Esophagus muscularis mucosa (tissue), 4 donors: ENCODE results near the gene NUP214. TPM values are rescaled to one million over a fixed set of nuclear protein-coding genes. Genes with fewer than 3 reads are reported as not detected.

Experiments used
- DNase-seq: peaks from one replicate; pipeline ENCODE4 v3.0.0-alpha.2; 2017; ENCODE audit errors: extremely low spot score
- H3K27ac ChIP-seq, 4 donors: fragments of 200-600 bp; sonication (generic); replicated peaks in 1 of 4; 1 replicate in 3 of 4; 2 replicates in 1 of 4; pipeline ENCODE4 v1.5.1; 2016 to 2019; ENCODE audit warnings: mild to moderate bottlenecking in 1 of 4
- H3K27me3 ChIP-seq, 4 donors: fragments of 200-600 bp; sonication (generic); one replicate each; pipeline versions ENCODE4 v1.5.1 to v1.6.0; 2016 to 2019
- H3K36me3 ChIP-seq, 4 donors: fragments of 200-600 bp; sonication (generic); one replicate each; pipeline ENCODE4 v1.5.1; 2016 to 2019
- H3K4me1 ChIP-seq, 4 donors: fragments of 200-600 bp; sonication (generic); one replicate each; pipeline ENCODE4 v1.5.1; 2016 to 2019
- H3K4me3 ChIP-seq, 4 donors: fragments of 200-600 bp; sonication (generic); 1 replicate in 2 of 4; 2 replicates in 2 of 4; pipeline ENCODE4 v1.5.1; 2016 to 2019; ENCODE audit warnings: mild to moderate bottlenecking in 4 of 4, moderate library complexity in 1 of 4
- H3K9me3 ChIP-seq, 4 donors: fragments of 200-600 bp; sonication (generic); 1 replicate in 3 of 4; 2 replicates in 1 of 4; pipeline ENCODE4 v1.5.1; 2016 to 2019
- CTCF ChIP-seq, 3 experiments: fragments of 200-600 bp in 2 of 3; fragments of 450-650 bp in 1 of 3; sonication (generic) in 2 of 3; IDR thresholded peaks; one replicate each; pipeline ENCODE4 v1.5.1; 2017 to 2019; ENCODE audit warnings: antibody characterized with exemption in 3 of 3, mild to moderate bottlenecking in 2 of 3, moderate library complexity in 1 of 3
- EP300 ChIP-seq: sonication (generic); formaldehyde crosslinking; IDR thresholded peaks from one replicate; pipeline ENCODE4 v1.6.1; 2017; ENCODE audit warnings: antibody characterized with exemption
- POLR2A ChIP-seq: fragments of 450-650 bp; IDR thresholded peaks from one replicate; pipeline ENCODE4 v1.6.1; 2017; ENCODE audit warnings: antibody characterized with exemption, moderate library complexity, mild to moderate bottlenecking, low read depth
- POLR2AphosphoS5 ChIP-seq, 2 donors: sonication (generic); formaldehyde crosslinking; IDR thresholded peaks; one replicate each; pipeline ENCODE4 v1.6.1; 2017; ENCODE audit warnings: antibody characterized with exemption in 2 of 2
- WGBS: methylation state at CpG from one replicate; pipeline ENCODE4 v1.1.5; 2018; 5-methylcytosine and 5-hydroxymethylcytosine counted together
- intact Hi-C: fragments of 100-400 bp; cut with DNase I; formaldehyde crosslinking; loops from one replicate; pipeline ENCODE4 v1.15.1; 2023
- total RNA-seq, 4 donors: library from RNA; depleted of rRNA; stranded (reverse); fragments of >200 nt; gene quantifications; one replicate each; pipeline versions ENCODE4 v1.1.0 to v1.2.1, GENCODE V29; 2016

NUP214 gene
- total RNA-seq, 4 donors from 2014 or later: 26.4 to 36.2 (median 28.7) TPM

- peak overlapping the region; percentile 72 to 81 (median 77) for H3K4me3 ChIP-seq
- peaks cover 0 to 60% (median 7%) of the 10 kb centered on the region in 4 donors for H3K27me3 ChIP-seq
- H3K9me3 ChIP-seq: no peaks in the 10 kb centered on the region
- H3K36me3 ChIP-seq: no peaks in the 10 kb centered on the region
- H3K4me1 ChIP-seq: peaks cover 27 to 34% (median 32%) of the 10 kb centered on the region in 4 donors
- peak overlapping the region; percentile 40 to 72 (median 70) for H3K27ac ChIP-seq
- TF ChIP-seq POLR2A (no peak), CTCF (IDR thresholded peaks at IDR 0.05) (no peak), EP300 (no peak), POLR2AphosphoS5 (IDR thresholded peaks at IDR 0.05) (no peak)
- no CpG with 5 or more reads among the region's 78 CpGs for WGBS
- intact Hi-C loops: no loop called here
- DNase-seq: no peak
These were observed 152.0 kb downstream of the NUP214 start for GRCh38 chr9:131277287-131277909.

GRCh38 chr9:131277910-131278701, 152.7 kb downstream of the NUP214 start:
- Histone ChIP-seq H3K27me3 (peaks cover 0 to 67% (median 14%) of the 10 kb centered on the region in 4 donors), H3K36me3 (no peaks in the 10 kb centered on the region), H3K27ac (peak overlapping the region; percentile 40 to 72 (median 70)), H3K4me3 (peak overlapping the region; percentile 72 to 81 (median 77)), H3K4me1 (peaks cover 25 to 38% (median 36%) of the 10 kb centered on the region in 4 donors), H3K9me3 (no peaks in the 10 kb centered on the region)
- DNase-seq: no peak
- TF ChIP-seq POLR2A: no peak
- TF ChIP-seq POLR2AphosphoS5 (IDR thresholded peaks at IDR 0.05): peak; percentile 42 to 77
- TF ChIP-seq EP300: no peak
- WGBS: 8% methylated on average over 19 of the region's 59 CpGs
- intact Hi-C loops: no loop called here

- no peak for TF ChIP-seq EP300
- TF ChIP-seq POLR2A: no peak
- TF ChIP-seq CTCF (IDR thresholded peaks at IDR 0.05): no peak
- TF ChIP-seq POLR2AphosphoS5 (IDR thresholded peaks at IDR 0.05): no peak
- Histone ChIP-seq H3K4me1 (peaks cover 25 to 41% (median 35%) of the 10 kb centered on the region in 4 donors), H3K27me3 (peaks cover 0 to 71% (median 17%) of the 10 kb centered on the region in 4 donors), H3K9me3 (no peaks in the 10 kb centered on the region), H3K27ac (no peak overlapping the region), H3K36me3 (no peaks in the 10 kb centered on the region), H3K4me3 (no peak overlapping the region)
- 76% methylated on average over 8 of the region's 10 CpGs for WGBS
- intact Hi-C loops: no loop called here
- no peak for DNase-seq
These were observed 153.3 kb downstream of the NUP214 start for GRCh38 chr9:131278702-131279111.

GRCh38 chr9:131279196-131279862, 153.9 kb downstream of the NUP214 start:
- no peak for DNase-seq
- Histone ChIP-seq H3K4me3 (no peak overlapping the region), H3K9me3 (no peaks in the 10 kb centered on the region), H3K4me1 (peaks cover 22 to 41% (median 32%) of the 10 kb centered on the region in 4 donors), H3K27ac (no peak overlapping the region), H3K27me3 (peaks cover 0 to 70% (median 17%) of the 10 kb centered on the region in 4 donors), H3K36me3 (no peaks in the 10 kb centered on the region)
- WGBS: 78% methylated on average over 9 of the region's 11 CpGs
- intact Hi-C loops: no loop called here
- no peak for TF ChIP-seq CTCF (IDR thresholded peaks at IDR 0.05)
- no peak for TF ChIP-seq EP300
- TF ChIP-seq POLR2A: no peak
- no peak for TF ChIP-seq POLR2AphosphoS5 (IDR thresholded peaks at IDR 0.05)
